NCI-H774 (cell line): ENCODE measurements around the gene SRGAP2.
"Not testable (repeated sequence)": the region's sequence is repeated elsewhere in the genome, so short reads cannot be mapped to it uniquely, and the experiment has no call there.

Experiments used
- DNase-seq: peaks from one replicate; lab custom pipeline; 2025; lab: John Stamatoyannopoulos, UW

The SRGAP2 gene

DNA sequence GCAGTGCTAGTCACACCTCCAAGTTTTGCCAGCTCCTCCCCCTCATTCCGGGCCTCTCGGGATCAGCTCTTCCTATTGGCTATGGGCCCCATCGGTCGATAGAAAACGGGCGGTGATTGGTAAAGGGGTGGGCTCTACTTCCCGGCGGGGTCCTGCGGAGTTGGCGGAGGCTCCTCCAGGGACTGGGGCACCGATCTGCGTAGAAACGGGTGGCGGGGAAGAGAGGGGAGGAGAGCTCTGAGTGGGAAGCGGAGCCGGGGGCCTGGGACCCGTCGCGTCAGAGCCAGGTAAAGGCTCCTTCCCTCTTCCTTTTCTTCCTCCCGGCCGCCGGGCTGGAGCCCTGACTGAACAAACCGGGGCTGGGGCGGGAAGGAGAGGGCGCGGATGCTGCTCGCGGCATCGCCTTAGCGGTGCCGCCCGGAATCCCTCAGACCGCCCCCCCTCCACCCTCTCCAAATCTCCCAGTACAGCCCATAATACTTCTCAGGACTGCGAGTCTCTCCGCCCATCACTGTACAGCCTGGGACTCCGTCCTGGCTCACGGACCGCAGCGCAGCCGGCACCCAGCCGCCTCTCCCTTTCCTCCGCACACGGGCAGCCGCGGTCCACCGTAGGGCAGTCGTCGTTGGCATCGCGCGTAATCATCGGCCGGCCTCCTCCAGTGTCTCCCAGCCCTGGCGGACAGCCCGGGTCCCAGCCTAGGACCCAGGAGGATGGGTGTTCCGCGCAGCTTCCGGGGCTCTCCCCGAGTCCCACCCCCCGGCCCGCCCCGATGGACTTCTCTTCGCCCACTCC is at the start of gene SRGAP2:
SRGAP2 (plus strand) TSS at position 178 of the 795 bp plus-strand sequence. CDS start 2,430 bp downstream, outside the sequence.
- peak; percentile 0 for DNase-seq

DNA sequence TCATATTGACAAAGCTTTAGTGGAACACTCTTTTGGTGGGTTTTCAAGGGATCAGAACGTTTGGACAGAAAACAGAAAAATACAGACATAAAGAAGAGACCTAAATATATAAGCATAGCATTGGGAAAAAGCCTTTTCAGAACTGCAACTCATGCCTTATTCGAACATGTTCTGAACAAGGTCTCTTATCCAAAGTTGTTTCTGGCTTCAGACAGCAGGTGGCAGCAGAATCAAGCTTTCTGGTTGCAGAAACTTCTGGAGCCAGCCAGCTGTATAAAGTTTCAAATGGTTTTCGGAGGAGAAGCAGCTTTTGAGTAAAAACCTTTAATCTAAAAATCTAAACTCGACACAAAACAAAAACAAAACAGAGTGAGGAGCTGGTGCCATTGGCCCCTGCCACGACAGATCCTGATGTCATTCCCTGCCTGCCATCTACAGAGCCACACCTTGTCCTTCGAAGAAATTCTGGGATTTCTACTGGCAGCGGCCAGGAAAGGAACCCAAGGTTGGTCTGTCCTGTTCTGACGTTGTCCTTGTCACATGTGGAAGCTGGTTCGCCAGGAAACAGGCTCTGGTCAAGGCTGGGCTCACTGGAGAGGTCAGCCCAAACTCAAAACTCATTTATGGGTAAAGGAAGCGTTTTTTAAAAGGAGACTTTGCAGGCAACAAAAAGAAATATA is 35.9 kb upstream of the SRGAP2 start:
- not testable (repeated sequence) for DNase-seq

DNA sequence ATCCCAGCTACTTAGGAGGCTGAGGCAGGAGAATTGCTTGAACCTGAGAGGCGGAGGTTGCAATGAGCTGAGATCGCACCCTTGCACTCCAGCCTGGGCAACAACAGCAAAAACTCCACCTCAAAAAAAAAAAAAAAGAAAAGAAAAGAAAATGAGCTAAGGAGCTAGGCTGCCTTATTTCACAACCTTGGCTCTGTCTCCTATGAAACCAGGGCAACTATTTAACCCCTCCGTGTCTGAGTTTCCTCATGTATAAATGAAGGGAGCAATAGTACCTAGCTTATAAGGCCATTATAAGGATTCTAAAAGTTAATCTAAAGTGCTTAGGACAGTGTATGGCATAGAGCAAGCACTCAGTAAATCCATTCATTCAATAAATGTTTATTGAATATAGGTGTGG is 33.5 kb upstream of the SRGAP2 start:
- DNase-seq: not testable (repeated sequence)

DNA sequence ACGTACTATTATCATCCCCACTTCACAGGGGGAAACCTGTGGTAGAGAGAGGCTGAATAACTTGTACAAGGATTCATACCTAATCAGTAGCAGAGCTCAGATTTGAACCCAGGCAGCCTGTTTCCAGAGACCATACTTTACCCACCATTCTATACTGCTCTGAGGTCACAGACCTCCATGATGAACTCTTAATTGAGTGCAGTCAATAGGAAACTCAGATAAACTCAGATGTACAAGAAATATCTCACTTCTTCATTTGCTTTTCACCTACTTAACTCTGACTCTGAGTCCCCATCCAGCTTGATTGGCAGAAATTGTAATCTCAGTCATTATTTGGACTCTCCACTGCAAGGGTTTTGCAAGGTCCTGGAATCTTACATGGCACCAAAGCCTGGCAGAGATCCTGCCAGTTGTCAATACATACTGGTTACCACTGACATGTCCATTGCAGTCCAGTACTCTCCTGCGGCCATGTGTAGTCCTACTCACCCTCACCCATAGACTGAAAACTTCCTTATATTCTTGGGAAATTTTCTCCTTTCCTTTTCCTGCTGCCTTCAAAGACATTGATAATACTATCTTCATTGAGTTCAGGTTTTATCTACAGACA is 30.1 kb upstream of the SRGAP2 start:
- not testable (repeated sequence) for DNase-seq

DNA sequence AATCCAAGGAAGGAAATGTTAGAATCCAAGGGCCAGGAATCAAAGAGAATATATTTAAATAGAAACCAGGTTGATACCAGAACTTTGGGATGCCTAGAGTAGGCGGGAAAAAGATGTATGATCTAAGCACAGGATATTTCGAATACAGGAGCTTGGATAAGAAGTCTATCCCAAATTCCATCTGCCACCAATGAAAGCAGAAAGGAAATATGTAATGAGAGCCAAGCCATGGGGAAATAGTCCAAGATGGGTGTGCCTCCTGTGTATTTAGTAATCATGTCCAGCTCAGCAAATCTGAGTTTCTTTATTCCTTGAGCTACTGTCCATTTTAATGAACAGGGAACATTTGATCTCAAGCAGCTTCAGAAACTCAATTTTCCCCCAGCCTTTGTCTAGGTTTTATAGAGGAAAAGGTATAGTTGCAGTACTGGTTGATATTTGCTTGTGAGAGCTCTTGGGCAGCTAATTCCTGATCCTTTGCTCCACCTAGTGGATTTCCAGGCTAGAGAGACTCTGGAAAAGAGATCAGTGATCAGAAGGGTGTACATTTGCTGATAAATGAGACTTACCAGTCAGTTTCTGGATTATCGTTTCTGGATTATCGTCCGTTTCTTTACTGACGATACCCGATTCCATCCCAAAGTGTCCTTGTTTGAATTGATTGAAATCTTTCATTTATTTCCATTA is 29.0 kb upstream of the SRGAP2 start:
- not testable (repeated sequence) for DNase-seq

DNA sequence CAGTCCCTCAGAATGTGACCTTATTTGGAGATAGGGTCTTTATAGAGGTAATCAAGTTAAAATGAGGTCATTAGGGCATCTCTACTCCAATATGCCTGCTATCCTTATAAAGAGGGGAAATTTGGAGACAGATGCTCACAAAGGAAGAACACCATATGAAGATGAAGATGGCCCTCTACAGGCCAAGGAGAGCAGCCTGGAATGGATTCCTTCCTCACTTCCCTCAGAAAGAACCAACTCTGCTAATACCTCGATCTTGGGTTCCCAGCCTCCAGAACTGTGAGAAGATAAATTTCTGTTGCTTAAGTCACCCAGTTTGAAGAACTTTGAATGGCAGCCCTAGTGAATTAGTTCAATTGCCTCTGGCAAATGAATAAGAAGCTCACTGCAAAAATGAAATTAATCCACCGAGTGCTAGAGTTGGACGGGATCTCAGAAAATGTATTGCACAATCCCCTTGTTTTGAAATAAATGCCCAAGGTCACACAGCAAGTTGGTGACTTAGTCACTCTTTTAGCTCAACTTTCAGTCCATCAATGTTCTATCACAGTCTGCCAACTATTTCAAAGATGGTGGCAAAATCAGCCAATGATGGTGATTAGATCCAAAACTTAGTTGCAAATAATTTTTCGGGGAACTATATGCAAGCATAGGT is 27.8 kb upstream of the SRGAP2 start:
- DNase-seq: not testable (repeated sequence)

DNA sequence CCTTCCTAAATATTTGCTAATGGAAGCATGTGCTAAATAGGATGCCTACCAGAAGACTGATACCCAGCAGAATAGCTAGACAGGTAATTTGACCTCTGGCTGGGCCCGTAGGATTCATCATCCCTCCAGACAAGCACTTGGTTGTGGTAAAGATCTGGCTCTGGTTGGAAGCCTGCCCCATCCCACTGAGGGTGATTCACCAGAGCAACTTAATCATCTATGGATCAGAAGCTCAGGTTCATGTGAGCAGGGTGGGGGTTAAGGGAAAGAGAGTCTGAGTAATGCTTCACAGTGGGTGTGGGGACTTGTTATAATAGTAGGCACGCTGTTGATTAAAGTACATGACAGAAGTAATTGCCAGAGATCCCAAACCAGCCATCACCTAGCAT is 27.2 kb upstream of the SRGAP2 start:
- DNase-seq: not testable (repeated sequence)

DNA sequence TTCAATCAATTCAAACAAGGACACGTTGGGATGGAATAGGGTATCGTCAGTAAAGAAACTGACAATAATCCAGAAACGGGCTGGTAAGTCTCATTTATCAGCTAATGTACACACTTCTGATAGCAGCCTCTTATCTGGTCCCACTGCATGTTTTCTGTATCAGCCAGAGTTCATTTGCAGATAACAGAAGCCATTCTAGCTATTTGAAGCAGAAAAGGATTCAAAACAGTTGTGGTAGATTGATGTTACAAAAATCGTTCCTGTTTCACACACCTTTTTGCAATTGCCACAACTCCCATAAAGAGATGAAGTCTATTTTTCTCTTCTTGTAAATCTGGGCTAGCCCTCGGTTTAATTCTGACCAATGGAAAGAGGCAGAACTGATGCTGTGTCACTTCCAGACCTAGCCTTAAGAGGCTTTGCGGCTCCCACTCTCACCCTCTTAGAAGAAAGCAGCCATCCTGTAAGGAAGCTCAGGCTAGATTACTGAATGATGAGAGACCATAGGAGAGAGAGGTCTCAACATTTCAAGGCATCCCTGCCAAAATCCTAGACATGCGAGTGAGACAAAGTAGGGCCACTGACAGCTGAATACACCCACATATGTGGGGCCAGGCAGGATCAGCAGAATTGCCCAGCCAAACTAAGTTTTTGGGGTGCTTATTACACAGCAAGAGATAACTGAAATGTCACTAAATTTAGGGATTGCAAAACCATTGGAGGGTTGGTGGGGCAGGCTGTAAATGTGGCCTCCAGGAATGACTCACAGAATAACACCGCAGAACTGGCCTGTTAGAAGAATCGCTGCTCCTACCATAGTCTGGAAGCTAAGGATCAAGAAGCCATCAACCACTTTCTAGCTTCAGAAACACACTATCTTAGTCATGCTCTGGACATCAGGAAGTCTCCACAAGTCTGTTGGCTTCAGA is 25.0 kb upstream of the SRGAP2 start:
- not testable (repeated sequence) for DNase-seq

DNA sequence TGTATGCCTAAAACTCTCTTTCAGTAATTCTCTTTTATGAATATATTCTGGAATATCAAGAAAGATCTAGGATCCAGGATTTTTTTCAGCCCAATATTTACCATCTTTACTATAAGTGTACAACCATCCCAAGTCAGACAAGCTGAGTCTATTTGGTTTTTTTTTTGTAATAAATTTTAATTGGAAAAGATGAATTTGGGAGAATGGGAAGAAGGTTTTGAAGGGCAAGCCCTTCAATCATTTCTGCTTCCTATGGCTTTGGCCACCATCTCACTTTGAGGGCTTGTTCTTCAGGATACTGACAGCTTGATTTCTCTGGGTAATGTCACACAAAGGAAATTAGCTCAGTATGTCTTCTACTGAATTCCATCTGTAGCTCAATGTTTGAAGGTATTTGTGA is 23.7 kb upstream of the SRGAP2 start:
- not testable (repeated sequence) for DNase-seq

DNA sequence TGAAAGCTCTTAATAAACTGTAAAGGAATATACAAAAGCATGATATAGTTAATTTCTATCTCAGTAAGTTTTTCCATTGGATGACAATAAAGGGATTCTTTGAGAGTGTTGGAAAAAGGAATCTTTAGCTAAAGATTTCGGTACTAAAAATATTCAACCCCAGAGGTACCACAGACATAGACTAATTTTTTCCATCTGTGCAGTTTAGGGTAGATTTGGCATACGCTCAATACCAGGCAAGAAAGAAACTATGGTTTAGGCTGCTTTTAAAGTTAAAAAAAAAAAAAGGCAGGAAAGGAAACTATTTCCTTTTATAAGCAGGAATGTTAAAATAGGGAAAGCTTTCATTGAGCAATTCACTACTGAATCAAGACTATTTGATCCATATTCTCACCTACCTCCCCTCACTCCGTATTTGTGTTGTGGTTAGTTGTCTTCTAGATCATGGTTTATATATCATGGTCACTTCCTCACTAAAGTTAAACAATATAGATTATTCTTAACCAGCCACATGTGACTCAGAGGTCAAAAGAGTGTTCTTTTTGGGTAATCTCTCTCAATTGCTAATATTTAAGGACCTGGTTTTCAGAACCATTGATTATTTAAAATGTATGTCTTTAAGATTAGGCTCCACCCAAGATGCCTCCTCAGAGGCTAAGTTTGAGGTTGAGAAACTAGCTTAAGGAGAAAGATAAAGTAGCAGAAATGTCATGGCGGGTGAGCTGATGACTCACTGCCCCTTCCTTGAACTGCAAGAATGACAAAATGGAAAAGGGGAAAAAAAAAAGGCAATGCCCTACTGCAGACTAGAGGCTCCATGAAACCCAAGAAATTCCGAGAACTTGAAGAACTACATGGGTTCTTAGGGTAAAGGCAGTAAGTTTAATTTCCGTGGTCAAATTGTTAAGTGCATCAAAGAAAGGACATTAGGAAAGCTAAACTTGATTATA is 20.7 kb upstream of the SRGAP2 start:
- not testable (repeated sequence) for DNase-seq

- not testable (repeated sequence) for DNase-seq
Observed at GRCh38 chr1:206183788-206184187, 19.6 kb upstream of the SRGAP2 start.

DNA sequence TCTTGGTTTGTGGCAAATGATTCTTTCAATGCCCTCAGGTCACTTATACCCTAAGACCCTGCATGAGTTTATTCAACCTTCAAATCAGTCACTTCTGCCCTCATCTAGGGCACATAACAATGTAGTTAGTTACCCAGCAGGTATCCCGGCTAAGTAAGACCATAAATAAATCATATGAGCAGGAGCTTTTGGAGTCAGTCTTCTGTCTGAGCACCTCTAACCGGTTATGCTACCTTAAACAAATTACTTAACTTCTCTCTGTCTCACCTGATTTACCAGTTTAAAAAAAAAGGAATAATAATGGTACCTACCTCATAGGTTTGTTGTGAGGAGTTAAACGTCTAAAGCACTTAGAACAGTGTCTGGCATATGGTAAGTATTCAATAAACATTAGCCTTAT is 17.6 kb upstream of the SRGAP2 start:
- DNase-seq: not testable (repeated sequence)

- DNase-seq: not testable (repeated sequence)
Observed at GRCh38 chr1:206186826-206187225, 16.5 kb upstream of the SRGAP2 start.

DNA sequence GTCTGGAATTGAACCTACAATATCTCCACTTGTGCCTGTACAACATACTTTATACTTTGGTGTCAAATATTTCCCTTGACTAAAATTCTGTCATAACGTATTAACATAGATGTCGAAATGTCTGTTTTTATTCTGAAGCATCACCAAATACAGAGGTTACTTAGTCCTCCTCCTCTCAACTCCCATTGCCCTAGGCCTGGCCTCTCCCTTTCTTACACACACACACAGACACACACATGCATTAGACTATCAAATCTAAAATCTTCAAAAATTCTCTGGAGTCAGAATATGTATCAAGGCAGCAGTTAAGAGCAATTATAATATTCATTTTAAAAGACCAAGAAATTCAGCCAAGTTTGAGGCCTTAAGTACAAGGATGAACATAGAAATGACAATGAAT is 8.2 kb upstream of the SRGAP2 start:
- DNase-seq: not testable (repeated sequence)

DNA sequence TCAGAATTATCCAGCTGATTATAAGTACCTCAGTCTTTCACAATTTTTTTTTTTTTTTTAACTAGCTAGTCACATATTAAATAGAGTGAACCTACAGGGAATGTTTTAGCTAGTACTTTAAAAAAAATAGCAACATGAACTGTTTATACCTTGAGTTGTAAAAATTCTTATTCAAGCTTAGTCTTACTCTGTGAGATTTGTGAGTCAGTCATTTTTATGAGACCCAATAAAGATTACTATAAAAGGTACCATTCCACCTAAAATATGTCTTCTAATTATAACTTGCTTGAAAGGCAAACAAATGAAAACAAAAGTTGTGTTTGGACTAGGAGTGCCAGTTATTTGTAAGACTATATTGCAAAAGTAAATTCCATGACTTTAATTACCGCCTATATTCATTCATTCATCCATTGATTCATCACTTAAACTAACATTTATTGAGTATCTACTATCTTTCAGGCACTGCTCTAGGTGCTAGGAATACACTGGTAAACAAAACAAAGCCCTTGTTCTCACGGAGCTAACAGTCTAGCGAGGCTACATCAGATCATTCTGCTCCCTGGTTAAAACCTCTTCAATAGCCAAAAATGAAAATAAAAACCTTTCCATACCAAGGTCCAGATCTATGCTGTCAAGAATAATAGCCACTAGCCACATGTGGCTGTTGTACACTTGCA is 6.5 kb upstream of the SRGAP2 start:
- DNase-seq: not testable (repeated sequence)

DNA sequence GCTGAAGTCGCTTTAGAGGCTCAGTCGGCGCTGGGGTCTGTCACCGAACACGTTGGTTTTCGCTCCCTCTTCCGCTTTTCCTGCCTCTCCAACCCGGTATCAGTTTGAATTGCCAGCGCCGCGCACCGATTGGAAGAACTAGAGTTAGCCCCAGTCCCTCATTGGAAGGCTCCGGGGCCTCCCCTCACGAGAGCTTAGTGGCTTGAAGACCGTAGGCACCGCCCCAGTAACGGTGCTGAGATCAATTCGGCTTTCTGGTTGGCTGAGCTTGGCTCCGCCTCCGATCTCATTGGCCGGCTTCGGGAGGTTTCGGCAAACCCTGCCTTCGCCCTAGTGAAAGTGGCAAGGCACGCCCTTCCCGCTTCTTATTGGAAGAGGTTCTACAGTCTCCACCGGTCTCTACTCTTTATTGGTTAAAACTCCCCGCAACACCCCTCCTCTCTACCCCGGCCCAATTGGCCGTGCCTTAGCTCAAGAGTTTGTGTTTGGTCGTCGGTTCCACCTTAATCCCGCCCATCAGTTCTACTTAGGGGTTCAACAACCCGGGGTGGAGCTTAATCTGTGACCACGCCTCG is 465 bp upstream of the SRGAP2 start, which contains the start of gene FAM72A:
FAM72A (minus strand) TSS at position 51 of the 575 bp plus-strand sequence. CDS start 814 bp downstream, outside the sequence.
- peak; percentile 99 for DNase-seq

- DNase-seq: not testable (repeated sequence)
Observed at GRCh38 chr1:206204159-206204511, 794 bp downstream of the SRGAP2 start.

- DNase-seq: not testable (repeated sequence)
Observed at GRCh38 chr1:206204871-206205270, 1.5 kb downstream of the SRGAP2 start.
